Activated CD8-positive, alpha-beta memory T cell treated with anti-CD3 and anti-CD28 coated beads, Interleukin-2, amount 10 ng/mL, durations not matched to agents 7 days and 5 days (primary cell): Measurements from ENCODE around the gene MAPKAPK2. TPM values are rescaled to one million over a fixed set of nuclear protein-coding genes. Genes with fewer than 3 reads are reported as not detected.

ENCODE experiments used
- ATAC-seq: fragments of 150-1000 bp; cut with Tn5 transposase; one replicate; pipeline ENCODE4 v1.10.0; 2021; ENCODE audit warnings: moderate library complexity
- CTCF ChIA-PET: fragments of 350-600 bp; sonication (Branson Sonifier 250); formaldehyde crosslinking; loops from one replicate; lab custom pipeline; 2021; ENCODE audit warnings: antibody characterized with exemption; lab: Charles Lee
- DNase-seq: peaks from one replicate; pipeline ENCODE4 v3.0.0-alpha.2; 2020
- H3K27ac Mint-ChIP-seq: one replicate; pipeline ENCODE4 v1.8.0; 2021; ENCODE audit warnings: mild to moderate bottlenecking, mixed read lengths
- H3K27me3 Mint-ChIP-seq: one replicate; pipeline ENCODE4 v1.8.0; 2021; ENCODE audit warnings: mixed read lengths
- H3K36me3 Mint-ChIP-seq: one replicate; pipeline ENCODE4 v1.8.0; 2021; ENCODE audit warnings: mild to moderate bottlenecking, mixed read lengths
- H3K4me1 Mint-ChIP-seq: one replicate; pipeline ENCODE4 v1.8.0; 2021; ENCODE audit warnings: mixed read lengths
- H3K4me3 Mint-ChIP-seq: one replicate; pipeline ENCODE4 v1.8.0; 2021; ENCODE audit warnings: mild to moderate bottlenecking, moderate library complexity, mixed read lengths
- H3K9me3 Mint-ChIP-seq: one replicate; pipeline ENCODE4 v1.8.0; 2022; ENCODE audit warnings: low read depth, mixed read lengths
- total RNA-seq, 2 experiments: library from RNA; stranded (reverse); gene quantifications; one replicate each; pipeline ENCODE4 v1.2.3, GENCODE V29; 2021

The MAPKAPK2 gene
- total RNA-seq, 2 experiments from 2014 or later: 85.7 to 93.8 TPM

GRCh38 chr1:206713070-206713469 is 28.4 kb downstream of the MAPKAPK2 start:
- Mint-ChIP-seq H3K4me1 (peaks cover 82% of the 10 kb centered on the region), H3K4me3 (peak overlapping the region; percentile 9), H3K36me3 (peaks cover 1% of the 10 kb centered on the region), H3K27ac (peak overlapping the region; percentile 82), H3K9me3 (no peaks in the 10 kb centered on the region), H3K27me3 (no peaks in the 10 kb centered on the region)
- ATAC-seq (peak; percentile 68), DNase-seq (peak; percentile 83)
- CTCF ChIA-PET: interaction anchor here (0.6 to 7.3 kb wide), 12 partner anchors 9 to 215 kb away, joined by 3 to 72 read pairs (median 3); partner anchors contain the start of gene FCMR

GRCh38 chr1:206713910-206714312 is 29.2 kb downstream of the MAPKAPK2 start:
- H3K9me3 Mint-ChIP-seq: no peaks in the 10 kb centered on the region
- H3K27me3 Mint-ChIP-seq: no peaks in the 10 kb centered on the region
- H3K27ac Mint-ChIP-seq: peak overlapping the region; percentile 82
- CTCF ChIA-PET: interaction anchor here (0.6 to 7.3 kb wide), 19 partner anchors 9 to 263 kb away, joined by 3 to 72 read pairs (median 3); partner anchors contain the start of genes DYRK3 and FCMR
- DNase-seq: no peak
- no peak for ATAC-seq
- no peak overlapping the region for H3K4me3 Mint-ChIP-seq
- H3K4me1 Mint-ChIP-seq: peaks cover 79% of the 10 kb centered on the region
- H3K36me3 Mint-ChIP-seq: peaks cover 1% of the 10 kb centered on the region

GRCh38 chr1:206714331-206715058 is 29.8 kb downstream of the MAPKAPK2 start:
- Mint-ChIP-seq H3K9me3 (no peaks in the 10 kb centered on the region), H3K27ac (peak overlapping the region; percentile 82), H3K4me3 (no peak overlapping the region), H3K36me3 (peaks cover 1% of the 10 kb centered on the region), H3K27me3 (no peaks in the 10 kb centered on the region), H3K4me1 (peaks cover 81% of the 10 kb centered on the region)
- ATAC-seq: peak; percentile 10
- no peak for DNase-seq
- CTCF ChIA-PET: interaction anchor here (0.6 to 7.3 kb wide), 25 partner anchors 9 to 262 kb away, joined by 3 to 72 read pairs (median 4); partner anchors contain the start of genes DYRK3, FCMR and MAPKAPK2

- no peak for ATAC-seq
- Mint-ChIP-seq H3K9me3 (no peaks in the 10 kb centered on the region), H3K27me3 (no peaks in the 10 kb centered on the region), H3K4me1 (peaks cover 83% of the 10 kb centered on the region), H3K4me3 (peak overlapping the region; percentile 9), H3K27ac (peak overlapping the region; percentile 82), H3K36me3 (peaks cover 1% of the 10 kb centered on the region)
- no peak for DNase-seq
- CTCF ChIA-PET: interaction anchor here (0.7 to 7.3 kb wide), 18 partner anchors 8 to 224 kb away, joined by 3 to 72 read pairs (median 4); partner anchors contain the start of genes DYRK3, FCMR and MAPKAPK2
Measured at GRCh38 chr1:206715120-206715519, 30.4 kb downstream of the MAPKAPK2 start.

GRCh38 chr1:206715552-206716158 is 30.9 kb downstream of the MAPKAPK2 start:
- Mint-ChIP-seq H3K4me1 (peaks cover 79% of the 10 kb centered on the region), H3K27me3 (no peaks in the 10 kb centered on the region), H3K4me3 (peak overlapping the region; percentile 36), H3K36me3 (peaks cover 1% of the 10 kb centered on the region), H3K9me3 (no peaks in the 10 kb centered on the region), H3K27ac (peak overlapping the region; percentile 82)
- CTCF ChIA-PET: interaction anchor here (0.7 to 7.3 kb wide), 18 partner anchors 7 to 196 kb away, joined by 3 to 72 read pairs (median 4); partner anchors contain the start of genes EIF2D and MAPKAPK2
- ATAC-seq (peak; percentile 1), DNase-seq (no peak)

GRCh38 chr1:206716159-206716869 is 31.6 kb downstream of the MAPKAPK2 start:
- H3K4me1 Mint-ChIP-seq: peaks cover 84% of the 10 kb centered on the region
- DNase-seq (no peak), ATAC-seq (peak; percentile 44)
- no peaks in the 10 kb centered on the region for H3K27me3 Mint-ChIP-seq
- no peaks in the 10 kb centered on the region for H3K9me3 Mint-ChIP-seq
- peak overlapping the region; percentile 13 for H3K4me3 Mint-ChIP-seq
- peak overlapping the region; percentile 82 for H3K27ac Mint-ChIP-seq
- CTCF ChIA-PET: interaction anchor here (0.7 to 7.3 kb wide), 12 partner anchors 11 to 196 kb away, joined by 3 to 72 read pairs (median 3); partner anchors contain the start of gene EIF2D
- peaks cover 1% of the 10 kb centered on the region for H3K36me3 Mint-ChIP-seq

- ATAC-seq: peak; percentile 66
- H3K36me3 Mint-ChIP-seq: no peaks in the 10 kb centered on the region
- peaks cover 85% of the 10 kb centered on the region for H3K4me1 Mint-ChIP-seq
- no peaks in the 10 kb centered on the region for H3K9me3 Mint-ChIP-seq
- H3K27me3 Mint-ChIP-seq: no peaks in the 10 kb centered on the region
- H3K4me3 Mint-ChIP-seq: peak overlapping the region; percentile 13
- H3K27ac Mint-ChIP-seq: peak overlapping the region; percentile 82
- DNase-seq: peak; percentile 68
- CTCF ChIA-PET: interaction anchor here (1.3 to 21.9 kb wide), 4 partner anchors 10 to 88 kb away, joined by 3 to 488 read pairs (median 43); no protein-coding TSS in a partner anchor
Measured at GRCh38 chr1:206716870-206717673, 32.4 kb downstream of the MAPKAPK2 start.

- H3K27me3 Mint-ChIP-seq: no peaks in the 10 kb centered on the region
- CTCF ChIA-PET: interaction anchor here (1.0 to 21.9 kb wide), 5 partner anchors 9 to 195 kb away, joined by 3 to 488 read pairs (median 8); partner anchors contain the start of gene DYRK3
- peaks cover 79% of the 10 kb centered on the region for H3K4me1 Mint-ChIP-seq
- no peaks in the 10 kb centered on the region for H3K36me3 Mint-ChIP-seq
- ATAC-seq (peak; percentile 34), DNase-seq (no peak)
- no peaks in the 10 kb centered on the region for H3K9me3 Mint-ChIP-seq
- H3K4me3 Mint-ChIP-seq: peak overlapping the region; percentile 13
- H3K27ac Mint-ChIP-seq: peak overlapping the region; percentile 82
Measured at GRCh38 chr1:206717674-206717989, 32.9 kb downstream of the MAPKAPK2 start.

GRCh38 chr1:206719169-206719839 is 34.6 kb downstream of the MAPKAPK2 start:
- CTCF ChIA-PET: interaction anchor here (0.6 to 21.9 kb wide), 11 partner anchors 15 to 1546 kb away, joined by 3 to 488 read pairs (median 3); partner anchors contain the start of gene EIF2D
- DNase-seq: no peak
- no peak overlapping the region for H3K4me3 Mint-ChIP-seq
- no peaks in the 10 kb centered on the region for H3K36me3 Mint-ChIP-seq
- no peaks in the 10 kb centered on the region for H3K9me3 Mint-ChIP-seq
- H3K4me1 Mint-ChIP-seq: peaks cover 67% of the 10 kb centered on the region
- no peak for ATAC-seq
- H3K27me3 Mint-ChIP-seq: no peaks in the 10 kb centered on the region
- no peak overlapping the region for H3K27ac Mint-ChIP-seq

- Mint-ChIP-seq H3K4me1 (peaks cover 63% of the 10 kb centered on the region), H3K36me3 (no peaks in the 10 kb centered on the region), H3K9me3 (no peaks in the 10 kb centered on the region), H3K4me3 (no peak overlapping the region), H3K27ac (no peak overlapping the region), H3K27me3 (no peaks in the 10 kb centered on the region)
- CTCF ChIA-PET: interaction anchor here (0.9 to 21.9 kb wide), 4 partner anchors 9 to 83 kb away, joined by 4 to 488 read pairs (median 4); no protein-coding TSS in a partner anchor
- DNase-seq (no peak), ATAC-seq (no peak)
Measured at GRCh38 chr1:206721454-206721853, 36.7 kb downstream of the MAPKAPK2 start.

GRCh38 chr1:206722751-206723461 is 38.2 kb downstream of the MAPKAPK2 start:
- DNase-seq (no peak), ATAC-seq (no peak)
- H3K4me3 Mint-ChIP-seq: no peak overlapping the region
- H3K4me1 Mint-ChIP-seq: peaks cover 55% of the 10 kb centered on the region
- CTCF ChIA-PET: interaction anchor here (0.9 to 21.9 kb wide), 11 partner anchors 8 to 198 kb away, joined by 3 to 488 read pairs (median 4); no protein-coding TSS in a partner anchor
- no peaks in the 10 kb centered on the region for H3K9me3 Mint-ChIP-seq
- no peaks in the 10 kb centered on the region for H3K27me3 Mint-ChIP-seq
- H3K36me3 Mint-ChIP-seq: no peaks in the 10 kb centered on the region
- no peak overlapping the region for H3K27ac Mint-ChIP-seq
